Measurements from ENCODE around the gene KHDC3L. TPM values are rescaled to one million over a fixed set of nuclear protein-coding genes. Genes with fewer than 3 reads are reported as not detected.

Gene KHDC3L
- not detected for total RNA-seq
- long read RNA-seq, donor 1 = 0 reads
- long read RNA-seq, donor 2 = 0 reads

- no peaks in the 10 kb centered on the region for H3K36me3 ChIP-seq (ENCODE audit: low read depth)
- H3K4me3 ChIP-seq = no peak within 1 kb of the TSS
- ATAC-seq = no peak
- intact Hi-C loops (cut with DNase I, micrococcal nuclease) = no loop called here
- TF ChIP-seq CTCF (IDR thresholded peaks at IDR 0.05) = no peak
- H3K4me1 ChIP-seq (ENCODE audit: low read depth) = no peaks in the 10 kb centered on the region
- H3K9me3 ChIP-seq = no peaks in the 10 kb centered on the region
- DNase-seq = no peak
Measured at GRCh38 chr6:73362358-73362757, at the start of gene KHDC3L. Gene KHDC3L, plus strand, starts transcription at chr6:73362658. Its CDS starts 72 bp downstream, at chr6:73362730.

- intact Hi-C loops (cut with DNase I, micrococcal nuclease) = no loop called here
- no peak for DNase-seq
- H3K4me3 ChIP-seq = no peak overlapping the region
- ATAC-seq = no peak
- no peak for TF ChIP-seq CTCF (IDR thresholded peaks at IDR 0.05)
- peaks cover 6% of the 10 kb centered on the region for H3K4me1 ChIP-seq (ENCODE audit: low read depth)
- peaks cover 3% of the 10 kb centered on the region for H3K9me3 ChIP-seq
- H3K36me3 ChIP-seq (ENCODE audit: low read depth) = no peaks in the 10 kb centered on the region
Measured at GRCh38 chr6:73314577-73315492, 47.6 kb upstream of the KHDC3L start.

GRCh38 chr6:73323323-73323722 is 39.1 kb upstream of the KHDC3L start:
- intact Hi-C loops (cut with DNase I, micrococcal nuclease) = no loop called here
- DNase-seq (no peak), ATAC-seq (no peak)
- no peak for TF ChIP-seq CTCF (IDR thresholded peaks at IDR 0.05)
- Histone ChIP-seq H3K4me1 (ENCODE audit: low read depth) (no peaks in the 10 kb centered on the region), H3K36me3 (ENCODE audit: low read depth) (no peaks in the 10 kb centered on the region), H3K9me3 (no peaks in the 10 kb centered on the region), H3K4me3 (no peak overlapping the region)

- Histone ChIP-seq H3K4me3 (no peak overlapping the region), H3K9me3 (no peaks in the 10 kb centered on the region), H3K36me3 (ENCODE audit: low read depth) (no peaks in the 10 kb centered on the region), H3K4me1 (ENCODE audit: low read depth) (no peaks in the 10 kb centered on the region)
- DNase-seq = no peak
- no peak for TF ChIP-seq CTCF (IDR thresholded peaks at IDR 0.05)
- intact Hi-C loops (cut with DNase I, micrococcal nuclease) = no loop called here
- ATAC-seq = no peak
Measured at GRCh38 chr6:73325656-73326055, 36.8 kb upstream of the KHDC3L start.

GRCh38 chr6:73328790-73329189 is 33.7 kb upstream of the KHDC3L start:
- no peaks in the 10 kb centered on the region for H3K9me3 ChIP-seq
- ATAC-seq = no peak
- H3K36me3 ChIP-seq (ENCODE audit: low read depth) = no peaks in the 10 kb centered on the region
- no peaks in the 10 kb centered on the region for H3K4me1 ChIP-seq (ENCODE audit: low read depth)
- no peak for TF ChIP-seq CTCF (IDR thresholded peaks at IDR 0.05)
- intact Hi-C loops (cut with DNase I, micrococcal nuclease) = no loop called here
- H3K4me3 ChIP-seq = no peak overlapping the region
- no peak for DNase-seq
